Measurements from ENCODE around the gene ANKRD17. TPM values are rescaled to one million over a fixed set of nuclear protein-coding genes. Genes with fewer than 3 reads are reported as not detected.

The ANKRD17 gene
- total RNA-seq, 1 experiment from 2014 or later = 30.6 TPM

DNA sequence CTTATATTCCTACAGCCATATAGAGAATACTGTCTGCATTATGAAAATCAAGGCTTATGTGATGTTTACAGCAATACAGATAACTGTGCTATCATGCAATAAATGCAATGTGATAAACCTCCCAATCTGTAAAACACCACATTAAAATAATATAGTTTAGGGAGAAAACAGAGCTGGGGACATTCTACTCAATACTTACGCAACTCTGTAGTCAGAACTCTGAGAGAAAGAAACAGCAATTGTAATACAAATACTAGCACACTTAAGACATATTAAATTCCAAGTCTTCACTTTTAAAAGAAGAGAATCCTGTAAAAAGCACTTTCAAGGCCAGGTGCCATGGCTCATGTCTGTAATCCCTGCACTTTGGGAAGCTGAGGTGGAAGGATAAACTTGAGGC lies 61.4 kb downstream of the ANKRD17 start:
- no peak for DNase-seq (ENCODE audit: low spot score)

DNA sequence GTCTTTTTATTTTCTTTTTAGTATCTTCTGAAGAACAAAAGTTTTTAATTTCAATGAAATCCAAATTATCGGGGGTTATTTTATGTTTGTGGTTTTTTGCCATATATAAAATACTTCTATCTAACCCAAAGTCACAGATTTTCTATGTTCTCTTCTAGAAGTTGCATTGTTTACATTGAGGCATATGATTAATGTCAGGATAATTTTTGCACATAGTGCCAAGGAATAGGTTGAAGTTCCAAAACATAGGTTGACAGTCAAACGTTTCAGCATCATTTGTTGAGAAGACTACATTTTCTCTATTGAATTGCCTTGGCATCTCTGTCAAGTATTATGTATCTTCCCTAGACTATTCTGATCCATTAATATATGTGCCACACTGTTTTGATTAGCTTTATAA lies 64.5 kb downstream of the ANKRD17 start:
- no peak for DNase-seq (ENCODE audit: low spot score)

DNA sequence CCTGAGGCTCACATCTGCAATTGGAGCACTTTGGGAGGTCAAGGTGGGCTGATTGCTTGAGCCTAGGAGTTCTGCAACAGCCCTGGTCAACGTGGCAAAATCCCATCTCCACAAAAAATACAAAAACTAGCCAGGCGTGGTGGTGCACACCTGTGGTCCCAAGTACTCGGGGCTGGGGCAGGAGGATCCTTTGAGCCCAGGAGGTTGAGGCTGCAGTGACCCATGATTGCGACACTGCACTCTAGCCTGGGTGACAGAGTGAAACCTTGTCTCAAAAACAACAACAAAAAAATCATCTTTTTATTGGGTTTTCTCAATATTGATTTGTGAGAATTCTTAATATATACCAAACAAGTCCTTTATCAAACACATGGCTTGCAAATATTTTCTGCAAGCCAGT lies 64.9 kb downstream of the ANKRD17 start:
- DNase-seq (ENCODE audit: low spot score) = no peak

DNA sequence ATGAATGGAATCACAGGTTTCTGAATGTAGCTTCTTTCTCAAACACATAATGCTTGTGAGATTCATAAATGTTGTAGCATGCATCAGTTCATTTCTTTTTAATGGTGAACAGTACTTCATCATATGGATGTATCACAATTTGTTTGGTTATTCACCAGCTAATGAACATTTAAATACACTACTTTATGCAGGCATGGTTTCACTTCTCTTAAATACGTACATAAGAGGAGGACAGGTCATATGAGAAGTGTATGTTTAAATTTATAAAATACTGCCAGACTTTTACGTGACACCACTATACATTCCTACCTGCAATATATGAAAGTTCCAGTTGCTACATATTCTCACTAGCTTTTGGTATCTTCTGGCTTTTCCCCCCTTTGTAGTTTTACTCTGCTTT lies 65.4 kb downstream of the ANKRD17 start:
- no peak for DNase-seq (ENCODE audit: low spot score)

DNA sequence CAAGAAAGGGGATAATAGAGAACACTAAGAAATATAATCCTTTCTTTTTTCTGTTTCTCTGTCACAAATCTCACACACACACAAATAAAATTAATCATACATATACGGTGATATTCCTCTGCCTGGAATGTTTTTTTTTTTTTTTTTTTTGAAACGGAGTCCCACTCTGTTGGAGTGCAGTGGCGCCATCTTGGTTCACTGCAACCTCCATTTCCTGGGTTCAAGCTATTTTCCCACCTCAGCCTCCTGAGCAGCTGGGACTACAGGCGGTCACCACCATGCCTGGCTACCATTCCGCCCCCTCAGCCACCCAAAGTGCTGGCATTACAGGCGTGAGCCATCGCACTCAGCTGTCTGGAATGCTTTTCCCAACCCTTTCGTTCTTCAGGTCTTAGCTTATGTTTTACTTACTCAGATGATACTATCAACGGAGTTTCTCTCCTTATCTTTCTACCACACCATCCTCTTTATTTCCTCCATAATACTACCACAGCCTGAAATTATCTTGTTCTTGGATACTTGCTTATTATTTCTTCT lies 69.3 kb downstream of the ANKRD17 start:
- DNase-seq (ENCODE audit: low spot score) = no peak

DNA sequence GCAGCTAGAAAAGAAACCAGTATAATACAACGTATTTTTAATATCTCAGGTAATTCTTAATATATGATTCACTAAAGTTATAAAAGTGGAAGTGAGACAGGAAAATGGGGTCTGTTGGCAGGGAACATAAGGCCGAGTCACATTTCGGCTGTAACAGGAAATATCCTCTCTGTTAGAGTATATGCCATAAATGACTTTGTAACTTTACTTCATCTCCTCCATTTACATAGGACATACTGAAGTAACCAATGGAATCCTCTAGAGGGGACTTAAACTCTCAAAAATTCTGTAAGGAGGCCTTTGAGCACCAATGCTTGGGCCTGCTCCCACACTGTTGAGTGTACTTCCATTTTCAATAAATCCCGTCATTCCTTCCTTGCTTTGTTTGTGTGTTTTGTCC lies 71.3 kb downstream of the ANKRD17 start:
- DNase-seq (ENCODE audit: low spot score) = no peak

DNA sequence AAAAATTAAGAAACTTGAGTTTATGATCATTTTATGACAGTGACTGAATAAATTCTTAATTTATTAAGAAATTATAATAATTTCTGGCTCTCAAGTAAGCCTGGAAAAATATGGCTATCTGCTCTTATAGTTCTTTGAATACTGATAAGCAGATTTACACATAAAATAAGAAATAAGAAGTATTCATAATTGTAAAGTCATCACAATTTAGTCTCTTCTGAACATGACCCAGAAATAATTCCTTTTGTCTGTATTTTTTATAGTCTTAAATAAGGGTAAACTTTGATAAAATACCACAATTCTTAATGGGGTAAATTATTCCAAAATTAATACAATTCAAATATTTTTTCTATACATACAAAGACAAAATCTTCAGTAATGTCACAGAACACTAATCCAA lies 72.7 kb downstream of the ANKRD17 start:
- no peak for DNase-seq (ENCODE audit: low spot score)

DNA sequence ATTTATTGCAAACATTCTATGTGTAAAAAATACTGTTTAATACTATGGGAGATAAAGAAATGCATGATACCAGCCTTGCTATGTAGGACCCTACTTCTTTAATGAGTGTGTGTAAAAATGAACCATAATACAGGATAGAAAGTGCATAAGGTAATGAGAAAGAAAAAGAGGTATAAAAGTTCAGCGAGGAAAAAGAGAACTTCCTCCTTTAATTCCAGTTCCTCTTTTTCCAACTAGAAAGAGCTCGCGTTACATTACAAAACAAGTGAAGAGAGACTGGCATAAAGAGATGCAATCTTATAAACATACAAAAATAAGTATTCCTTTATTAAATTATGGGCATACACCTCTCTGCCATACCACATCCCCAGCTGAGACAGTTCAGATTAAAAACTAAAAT lies 77.4 kb downstream of the ANKRD17 start:
- no peak for DNase-seq (ENCODE audit: low spot score)

DNA sequence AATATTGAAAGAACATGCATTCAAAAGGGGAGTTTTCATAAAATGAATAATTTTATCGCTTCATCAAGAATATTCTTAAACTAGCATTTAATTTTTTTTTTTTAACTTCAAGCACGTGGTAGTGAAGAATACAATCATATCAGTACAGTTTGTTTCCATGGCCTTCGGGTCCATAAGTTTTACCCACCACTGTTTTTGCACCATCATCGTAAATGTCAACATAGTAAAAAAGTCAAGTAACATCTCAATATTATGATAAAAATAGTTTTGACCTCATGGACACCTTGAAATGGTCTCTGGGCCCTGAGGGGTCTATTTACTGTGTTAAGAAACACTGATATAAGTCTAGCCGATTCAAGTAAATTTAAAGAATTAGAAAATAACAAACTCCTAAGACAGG lies 80.2 kb downstream of the ANKRD17 start:
- DNase-seq (ENCODE audit: low spot score) = no peak

DNA sequence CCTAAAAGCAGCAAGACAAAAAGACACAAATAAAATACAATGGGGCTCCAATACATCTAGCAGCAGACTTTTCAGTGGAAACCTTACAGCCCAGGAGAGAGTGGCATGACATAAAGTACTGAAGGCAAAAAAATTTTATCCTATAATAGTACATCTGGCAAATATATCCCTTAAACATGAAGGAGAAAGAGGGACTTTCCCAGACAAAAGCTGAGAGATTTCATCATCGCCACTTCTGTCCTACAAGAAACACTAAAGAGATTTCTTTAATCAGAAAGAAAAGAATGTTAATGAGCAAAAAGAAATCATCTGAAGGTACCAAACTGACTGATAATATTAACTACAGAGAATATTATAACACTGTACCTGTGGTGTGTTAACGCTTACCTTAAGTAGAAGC lies 86.4 kb downstream of the ANKRD17 start:
- DNase-seq (ENCODE audit: low spot score) = no peak

DNA sequence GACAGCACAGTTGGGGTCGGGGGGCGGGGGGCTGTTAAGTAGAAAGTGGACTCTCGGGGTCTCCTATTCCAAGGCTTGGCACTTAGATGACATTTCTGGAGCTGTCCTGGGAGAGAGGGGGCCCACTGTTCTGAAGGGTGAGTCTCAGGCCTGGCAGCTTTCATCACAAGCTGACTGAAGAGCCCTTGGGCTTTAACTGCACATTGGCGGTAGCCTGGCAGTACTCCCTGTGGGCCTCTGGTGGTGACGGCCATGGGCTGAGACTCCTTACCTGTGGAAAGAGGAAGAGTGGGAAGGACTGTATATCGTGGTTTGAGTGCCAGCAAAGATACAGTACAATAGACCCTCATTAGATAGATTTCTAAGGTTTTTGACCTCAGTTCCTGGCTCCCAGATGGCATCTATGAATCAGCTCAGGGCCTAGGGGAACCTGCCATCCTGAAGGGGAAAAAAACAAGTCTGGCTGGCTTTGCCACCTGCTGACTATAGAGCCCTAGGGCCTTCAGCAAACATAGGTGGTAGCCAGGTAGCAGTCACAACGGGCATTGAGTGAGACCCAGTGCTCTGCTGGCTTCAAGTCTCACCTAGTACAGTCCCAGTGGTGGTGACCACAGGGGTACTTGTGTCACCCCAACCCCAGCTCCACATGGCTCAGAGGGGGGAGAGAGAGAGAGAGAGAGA lies 87.9 kb downstream of the ANKRD17 start:
- DNase-seq (ENCODE audit: low spot score) = no peak

DNA sequence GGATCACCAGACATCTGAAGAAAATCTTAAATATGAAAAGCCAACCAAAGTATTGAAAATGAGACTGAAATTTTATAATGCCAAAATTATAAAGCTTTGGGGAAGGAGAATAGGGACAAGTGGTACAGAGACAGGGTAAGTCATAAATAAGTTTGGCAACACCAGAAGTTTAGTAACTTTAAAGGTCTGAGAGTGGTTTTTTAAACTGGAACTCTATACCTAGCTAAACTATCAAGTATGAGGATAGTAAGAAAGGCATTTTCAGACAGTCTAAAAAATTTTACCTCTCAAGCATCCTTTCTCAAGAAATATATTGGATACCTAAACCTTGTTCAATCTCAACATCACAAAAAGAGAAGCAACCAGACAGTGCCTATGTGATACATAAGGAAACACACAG lies 92.4 kb downstream of the ANKRD17 start:
- DNase-seq (ENCODE audit: low spot score) = no peak

DNA sequence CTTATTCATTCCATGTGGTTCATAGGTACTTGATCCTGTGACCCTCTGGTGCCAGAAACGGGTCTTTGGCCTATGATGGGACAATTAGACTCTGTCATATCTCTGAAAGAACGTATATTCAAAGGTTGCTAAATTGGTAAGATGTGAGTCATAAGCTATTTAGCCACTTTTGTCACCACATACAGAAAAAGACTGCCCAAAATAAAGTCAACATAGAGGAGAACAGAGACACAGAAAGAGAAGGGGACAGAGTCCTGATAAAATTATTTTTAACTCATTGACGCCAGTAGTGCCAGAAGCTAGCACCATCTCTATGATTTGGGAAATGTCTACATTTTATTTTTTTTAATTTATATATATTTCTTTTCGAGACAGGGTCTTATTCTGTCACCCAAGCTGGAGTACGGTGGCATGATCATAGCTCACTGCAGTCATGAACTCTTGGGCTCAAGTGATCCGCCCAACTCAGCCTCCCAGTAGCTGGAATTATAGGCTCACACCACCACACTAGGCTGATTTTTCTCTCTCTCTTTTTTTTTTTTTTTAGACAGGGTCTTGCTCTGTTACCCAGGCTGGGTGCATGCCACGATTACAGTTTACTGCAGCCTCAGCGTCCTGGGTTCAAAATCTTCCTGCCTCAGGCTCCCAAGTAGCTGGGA lies 96.9 kb downstream of the ANKRD17 start:
- DNase-seq (ENCODE audit: low spot score) = no peak

DNA sequence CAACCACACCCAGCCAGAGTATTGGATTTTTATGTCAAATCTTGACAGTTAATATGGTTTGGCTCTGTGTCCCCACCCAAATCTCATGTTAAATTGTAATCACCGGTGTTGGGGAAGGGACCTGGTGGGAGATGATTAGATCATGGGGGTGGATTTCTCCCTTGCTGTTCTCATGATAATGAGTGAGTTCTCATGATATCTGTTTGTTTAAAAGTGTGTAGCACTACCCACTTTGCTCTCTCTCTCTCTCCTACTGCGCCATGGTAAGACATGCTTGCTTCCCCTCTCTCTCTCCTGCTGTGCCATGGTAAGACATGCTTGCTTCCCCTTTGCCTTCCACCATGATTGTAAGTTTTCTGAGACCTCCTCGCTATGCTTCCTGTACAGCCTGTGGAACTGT lies 102.2 kb downstream of the ANKRD17 start:
- DNase-seq (ENCODE audit: low spot score) = no peak

DNA sequence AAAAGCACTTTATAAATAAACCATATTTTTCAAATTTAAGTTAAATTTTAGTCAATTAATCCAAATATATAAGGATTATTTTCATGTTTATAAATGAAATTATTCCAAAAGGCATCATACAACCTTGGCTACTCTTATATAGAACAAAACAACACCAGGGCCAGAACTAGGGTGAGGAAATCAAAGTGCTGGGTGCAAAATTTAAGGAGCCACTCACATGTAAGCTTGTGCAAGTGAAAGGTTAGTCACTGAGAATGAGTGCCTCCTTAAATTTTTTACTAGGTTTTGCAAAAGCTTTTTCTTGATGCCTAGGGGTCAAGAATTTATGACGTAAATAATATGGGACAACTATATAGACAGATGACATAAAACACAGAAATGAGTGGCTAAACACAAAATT lies 105.7 kb downstream of the ANKRD17 start:
- DNase-seq (ENCODE audit: low spot score) = no peak

DNA sequence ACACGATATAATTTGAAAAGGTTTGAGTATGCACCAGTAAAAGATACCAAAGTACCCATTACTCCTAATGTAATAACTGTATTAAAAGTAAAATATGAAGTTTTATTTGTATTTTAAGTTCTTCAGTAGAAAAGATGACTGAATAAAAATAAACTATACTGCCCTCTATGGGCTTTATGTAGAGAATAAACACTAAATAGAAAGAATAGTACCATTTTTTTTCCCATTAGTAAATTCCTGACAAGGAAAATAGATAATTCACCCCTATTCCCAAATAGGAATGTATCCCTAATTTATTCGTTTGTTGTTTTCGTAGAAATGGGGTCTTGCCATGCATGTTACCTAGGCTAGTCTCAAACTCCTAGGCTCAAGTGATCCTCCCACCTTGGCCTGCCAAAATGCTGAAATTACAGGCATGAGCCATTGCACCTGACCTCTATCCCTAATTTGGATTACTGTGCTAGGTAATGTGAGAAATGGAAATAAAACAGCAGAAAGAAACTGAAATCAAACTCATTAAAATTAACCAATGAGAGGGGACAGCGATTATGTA lies 115.5 kb downstream of the ANKRD17 start:
- DNase-seq (ENCODE audit: low spot score) = peak; percentile 12

DNA sequence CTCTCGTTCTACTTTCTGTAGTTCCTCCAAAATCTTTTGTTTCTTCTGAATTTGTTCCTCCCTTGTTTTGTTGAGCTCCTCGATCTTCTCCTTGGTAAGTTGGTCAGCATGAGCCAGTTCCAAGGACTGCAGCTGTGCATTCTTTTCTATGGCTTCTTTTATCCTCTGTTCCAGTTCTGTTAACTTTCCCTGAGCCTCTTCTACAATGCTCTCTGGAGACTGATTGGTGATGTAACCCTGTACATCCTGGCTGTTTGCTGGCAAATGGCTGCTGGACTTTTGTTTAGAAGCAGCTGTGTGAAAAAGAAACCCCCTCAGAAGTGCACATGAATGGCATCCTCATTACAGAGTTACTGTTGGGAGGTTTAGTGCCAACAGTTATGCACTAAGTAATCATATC lies 118.6 kb downstream of the ANKRD17 start:
- no peak for DNase-seq (ENCODE audit: low spot score)

DNA sequence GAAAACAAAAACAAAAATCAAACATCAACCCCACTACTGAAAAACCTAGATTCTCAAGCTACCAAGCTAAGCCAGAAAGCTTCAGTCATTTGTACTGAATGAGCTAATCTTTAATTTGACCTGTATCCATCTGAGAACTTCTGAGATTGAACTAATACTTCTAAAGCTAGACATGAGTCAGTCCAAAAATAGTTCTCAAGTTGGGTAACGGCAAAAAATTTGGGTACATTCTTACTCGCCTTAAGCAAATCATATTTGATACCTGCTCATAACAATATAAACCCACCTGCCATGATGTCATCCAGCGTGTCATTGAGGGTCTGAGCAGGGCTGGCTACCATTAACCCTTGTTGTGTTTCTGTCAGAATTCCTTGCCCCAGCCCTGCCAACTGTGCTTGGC lies 119.4 kb downstream of the ANKRD17 start:
- no peak for DNase-seq (ENCODE audit: low spot score)

DNA sequence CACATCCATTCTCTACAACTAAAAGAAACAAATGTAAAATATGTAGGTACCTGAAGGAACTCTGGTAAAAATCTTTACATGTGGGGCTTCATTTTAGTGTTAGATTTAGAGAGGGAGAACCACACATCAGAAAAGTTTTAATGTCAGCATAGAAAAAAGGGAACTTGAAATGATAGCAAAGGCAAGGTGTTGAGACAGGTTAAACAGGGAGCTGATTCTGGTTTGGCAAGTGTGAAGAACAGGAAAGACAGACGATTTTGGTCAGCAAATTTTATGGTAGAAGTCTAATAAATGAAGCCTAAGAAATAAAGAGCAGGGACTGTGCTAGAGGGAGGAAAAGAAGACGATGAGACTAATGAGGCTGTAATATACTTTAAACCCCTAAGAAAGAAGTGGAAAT lies 121.5 kb downstream of the ANKRD17 start:
- no peak for DNase-seq (ENCODE audit: low spot score)

DNA sequence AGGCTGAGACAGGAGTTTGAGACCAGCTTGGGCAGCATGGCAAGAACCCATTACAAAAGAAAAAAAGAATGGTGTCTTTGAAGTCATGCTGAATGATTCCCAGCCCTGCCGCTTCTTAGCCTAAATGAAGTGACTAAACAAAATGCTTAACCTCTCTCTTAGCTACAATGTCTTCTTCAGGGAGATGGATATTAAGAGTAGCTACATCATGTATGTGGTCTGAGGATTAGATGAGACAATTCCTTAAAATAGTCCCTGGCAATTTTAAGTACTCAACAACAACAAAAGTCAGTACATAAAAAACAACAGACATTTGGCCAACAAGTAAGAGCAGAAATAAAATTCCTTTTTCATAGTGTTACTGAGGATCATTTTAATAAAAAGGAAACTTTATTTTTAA lies 124.8 kb downstream of the ANKRD17 start:
- DNase-seq (ENCODE audit: low spot score) = no peak

DNA sequence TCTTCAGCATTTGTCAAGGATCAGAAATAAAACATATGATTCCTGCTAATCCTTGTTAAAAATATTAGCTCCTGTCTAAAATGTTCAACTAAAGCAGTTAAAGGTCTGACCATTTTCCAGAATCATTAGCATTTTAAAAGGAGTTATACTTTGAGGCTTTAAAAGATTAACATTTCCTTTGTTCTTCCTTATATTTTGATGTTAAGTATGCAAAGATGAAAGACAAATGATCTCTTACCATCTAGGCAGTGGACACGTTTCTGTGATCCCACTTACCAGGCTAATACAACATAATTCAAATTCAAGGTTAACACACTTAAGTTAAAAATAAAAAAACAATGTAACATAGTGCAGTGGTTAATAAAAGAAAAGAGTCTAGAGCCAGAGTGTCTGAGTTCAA lies 127.3 kb downstream of the ANKRD17 start:
- no peak for DNase-seq (ENCODE audit: low spot score)

DNA sequence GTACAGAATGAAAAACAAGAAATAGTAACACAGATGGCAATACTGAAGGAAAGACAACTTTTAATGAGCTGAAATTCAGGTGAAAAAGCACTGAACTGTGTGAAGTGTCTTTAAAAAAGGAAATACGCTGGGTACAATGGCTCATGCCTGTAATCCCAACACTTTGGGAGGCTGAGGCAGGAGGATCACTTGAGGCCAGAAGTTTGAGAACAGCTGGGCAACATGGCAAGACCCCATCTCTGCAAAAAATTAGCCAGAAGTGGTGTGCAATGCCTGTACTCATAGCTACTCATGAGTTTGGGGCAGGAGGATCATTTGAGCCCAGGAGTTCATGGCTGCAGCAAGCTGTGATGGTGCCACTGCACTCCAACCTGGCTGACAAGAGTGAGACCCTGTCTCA lies 129.3 kb downstream of the ANKRD17 start:
- DNase-seq (ENCODE audit: low spot score) = no peak

DNA sequence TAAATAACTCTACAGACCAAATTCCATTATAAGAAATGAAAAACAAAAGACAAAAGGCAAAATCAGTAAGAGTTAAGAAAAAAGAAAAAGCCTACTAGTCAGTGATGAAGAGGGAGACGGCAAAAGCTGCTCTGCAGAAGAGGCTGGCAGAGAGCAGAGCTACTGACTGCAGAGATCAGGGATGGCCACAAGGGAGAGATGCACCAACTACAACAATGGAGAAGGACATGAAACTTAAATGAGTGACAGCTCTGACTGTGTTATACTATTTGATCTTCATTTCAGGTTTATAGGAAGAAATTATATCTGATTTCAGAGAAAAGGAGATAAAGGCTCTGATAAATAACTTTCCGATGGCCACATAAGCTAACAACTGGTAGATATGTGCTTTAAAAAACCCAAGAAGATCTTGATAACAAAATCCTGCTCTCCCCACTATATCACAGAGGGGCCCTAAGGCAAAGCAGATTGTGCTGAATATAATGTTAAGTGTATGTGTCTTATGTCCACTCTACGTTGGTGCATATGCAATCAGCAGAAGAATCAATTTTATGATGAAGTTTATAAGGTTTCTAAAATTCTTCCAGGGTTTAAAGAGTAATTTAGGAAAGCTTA lies 130.7 kb downstream of the ANKRD17 start:
- peak; percentile 15 for DNase-seq (ENCODE audit: low spot score)
